AG09309 (cell line): ENCODE measurements around the gene NUP54.
A peak's percentile ranks its signal among the peaks of the same experiment; 100 is the strongest.

Source experiments
- DNase-seq: peaks from one replicate; pipeline ENCODE4 v3.0.0-alpha.2; 2010; ENCODE audit warnings: low read depth
- H3K4me3 ChIP-seq: 2 replicates; pipeline ENCODE4 v1.5.1; 2011; ENCODE audit warnings: mild to moderate bottlenecking, low read depth, low read length, moderate library complexity; ENCODE audit not compliant: control insufficient read depth
- TF ChIP-seq, protein P1 (sequence below): IDR thresholded peaks from 2 replicates; pipeline ENCODE4 v1.5.1; 2011; ENCODE audit warnings: mild to moderate bottlenecking, low read depth, low read length, inconsistent platforms; ENCODE audit not compliant: insufficient read depth, control insufficient read depth; ENCODE audit errors: missing control alignments

The NUP54 gene

DNA sequence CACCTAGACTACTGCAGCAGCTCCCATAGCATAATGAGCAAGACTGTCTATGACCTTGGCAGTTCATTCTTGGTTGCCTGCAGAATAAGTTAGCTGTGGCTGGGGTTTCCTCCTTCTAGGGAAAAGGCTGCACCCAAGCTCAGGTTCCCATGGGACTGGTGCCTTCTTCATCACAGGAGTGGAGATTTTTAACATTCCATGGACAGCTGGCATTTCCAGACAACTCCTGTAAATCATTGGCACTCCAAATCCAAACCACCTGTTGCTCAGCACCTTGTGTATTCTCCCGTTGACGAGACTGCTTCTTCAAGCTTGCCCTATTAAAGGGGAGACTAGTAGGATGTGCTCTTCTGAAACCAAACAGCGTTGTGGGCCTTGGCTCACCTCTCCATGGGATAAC lies 7.8 kb upstream of the NUP54 start:
- no peak for DNase-seq
- TF ChIP-seq, protein P1, sequence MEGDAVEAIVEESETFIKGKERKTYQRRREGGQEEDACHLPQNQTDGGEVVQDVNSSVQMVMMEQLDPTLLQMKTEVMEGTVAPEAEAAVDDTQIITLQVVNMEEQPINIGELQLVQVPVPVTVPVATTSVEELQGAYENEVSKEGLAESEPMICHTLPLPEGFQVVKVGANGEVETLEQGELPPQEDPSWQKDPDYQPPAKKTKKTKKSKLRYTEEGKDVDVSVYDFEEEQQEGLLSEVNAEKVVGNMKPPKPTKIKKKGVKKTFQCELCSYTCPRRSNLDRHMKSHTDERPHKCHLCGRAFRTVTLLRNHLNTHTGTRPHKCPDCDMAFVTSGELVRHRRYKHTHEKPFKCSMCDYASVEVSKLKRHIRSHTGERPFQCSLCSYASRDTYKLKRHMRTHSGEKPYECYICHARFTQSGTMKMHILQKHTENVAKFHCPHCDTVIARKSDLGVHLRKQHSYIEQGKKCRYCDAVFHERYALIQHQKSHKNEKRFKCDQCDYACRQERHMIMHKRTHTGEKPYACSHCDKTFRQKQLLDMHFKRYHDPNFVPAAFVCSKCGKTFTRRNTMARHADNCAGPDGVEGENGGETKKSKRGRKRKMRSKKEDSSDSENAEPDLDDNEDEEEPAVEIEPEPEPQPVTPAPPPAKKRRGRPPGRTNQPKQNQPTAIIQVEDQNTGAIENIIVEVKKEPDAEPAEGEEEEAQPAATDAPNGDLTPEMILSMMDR = no peak
- no peak overlapping the region for H3K4me3 ChIP-seq

DNA sequence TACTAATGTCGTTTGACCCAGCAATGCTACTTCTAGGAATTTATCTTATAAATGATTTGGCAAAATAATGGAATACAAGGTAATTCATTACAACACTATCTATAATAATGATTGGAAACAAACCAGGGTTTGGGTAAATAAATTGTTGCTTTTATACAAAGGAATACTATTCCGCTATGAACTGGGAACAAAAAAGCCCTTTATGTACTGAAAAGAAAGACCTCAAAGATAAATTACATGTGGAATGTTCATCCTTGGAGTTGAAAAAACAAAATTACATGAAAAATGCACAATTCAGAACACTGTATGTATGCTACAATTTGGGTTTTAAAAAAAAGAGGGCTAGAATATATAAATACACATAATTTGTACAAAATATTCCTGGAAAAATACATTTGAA lies 5.2 kb upstream of the NUP54 start:
- TF ChIP-seq, protein P1 = no peak
- no peak for DNase-seq
- H3K4me3 ChIP-seq = no peak overlapping the region

DNA sequence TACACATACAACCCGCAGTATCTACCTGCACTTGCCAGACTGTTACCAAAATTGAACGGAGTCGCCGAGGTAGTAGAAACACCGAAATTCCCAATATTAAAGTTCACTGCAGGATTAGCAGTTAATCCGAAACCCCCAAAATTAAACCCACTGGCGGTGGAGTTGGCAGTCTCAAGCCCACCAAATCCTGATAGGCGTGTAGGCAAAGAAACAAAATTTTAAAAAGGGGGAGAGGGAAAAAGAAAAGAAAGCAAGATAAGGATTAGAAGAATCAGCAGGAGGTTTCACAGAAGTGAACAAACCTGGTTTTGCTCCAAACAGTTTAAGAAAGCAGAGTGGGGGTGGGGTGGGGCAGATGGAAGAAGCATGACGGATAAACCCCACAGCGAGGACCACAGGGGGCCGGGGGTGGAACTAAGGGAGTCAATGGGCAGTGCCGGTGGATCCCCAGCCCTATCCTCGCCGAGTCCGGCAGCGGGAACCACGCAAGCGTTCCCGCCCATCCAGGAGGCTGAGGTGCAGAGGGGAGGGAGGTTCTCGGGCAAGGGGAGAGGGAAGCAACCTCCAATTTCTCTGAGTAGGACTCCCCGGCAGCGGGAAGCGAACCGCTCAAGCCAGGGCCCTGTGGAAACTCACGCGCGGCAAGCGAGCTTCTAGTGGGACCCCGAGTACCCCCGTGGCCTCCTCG lies 599 bp downstream of the NUP54 start:
- TF ChIP-seq, protein P1 = no peak
- peak overlapping the region; percentile 72 for H3K4me3 ChIP-seq
- DNase-seq = no peak

DNA sequence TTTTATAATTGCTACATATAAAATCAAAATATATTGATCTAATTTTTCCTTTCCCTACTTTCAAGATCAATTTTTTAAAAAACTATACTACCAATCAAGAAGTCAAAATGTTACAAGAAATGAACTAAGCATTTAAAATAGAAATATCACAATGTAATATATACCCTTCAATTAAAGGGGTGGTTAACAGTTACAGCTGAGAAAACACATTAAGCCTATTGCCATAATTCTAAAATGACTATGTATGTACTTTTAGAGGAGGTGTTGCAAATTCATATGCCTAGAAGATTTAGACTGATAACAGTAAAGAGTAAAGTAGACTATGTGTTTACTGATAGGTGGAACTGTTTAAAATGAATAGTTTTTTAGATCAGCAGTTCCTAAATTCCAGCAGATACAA lies 3.7 kb downstream of the NUP54 start:
- no peak overlapping the region for H3K4me3 ChIP-seq
- TF ChIP-seq, protein P1 = no peak
- no peak for DNase-seq

DNA sequence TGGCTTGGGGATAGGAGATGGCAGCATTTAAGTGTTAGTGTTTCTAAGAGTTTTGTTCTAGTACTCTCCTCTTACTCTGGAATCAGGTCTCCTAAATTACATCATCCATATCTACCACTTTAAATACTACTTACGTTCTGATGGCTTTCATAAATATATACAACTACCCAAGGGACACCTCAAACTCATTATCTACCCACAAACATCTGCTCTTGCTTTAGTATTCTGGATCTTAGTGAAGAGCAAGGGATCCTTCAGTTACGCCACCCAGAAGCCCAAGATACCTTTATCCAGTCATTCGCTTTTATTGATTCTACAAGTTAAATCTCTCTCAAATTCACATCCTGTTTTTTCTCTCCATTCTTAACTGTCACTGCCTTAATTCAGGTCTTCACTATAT lies 7.0 kb downstream of the NUP54 start:
- TF ChIP-seq, protein P1 = no peak
- H3K4me3 ChIP-seq = no peak overlapping the region
- no peak for DNase-seq

DNA sequence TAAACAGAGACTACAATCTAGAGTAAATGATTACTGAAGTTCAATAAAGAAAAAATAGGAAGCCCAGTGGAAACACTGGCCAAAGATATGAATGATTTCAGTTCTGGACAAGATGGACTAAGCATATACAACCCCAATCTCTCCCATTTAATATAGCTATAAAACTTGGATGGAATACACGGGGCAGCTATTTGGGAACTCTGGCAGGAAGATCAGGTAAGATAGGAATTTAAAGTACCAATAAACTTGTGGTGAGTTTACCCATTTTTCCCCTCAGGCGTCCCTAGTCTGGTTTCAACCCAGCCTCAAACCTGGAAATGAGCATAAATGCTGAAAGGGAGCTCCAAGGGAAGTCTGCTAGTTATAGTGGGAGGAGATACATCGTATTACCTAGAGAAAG lies 20.4 kb downstream of the NUP54 start:
- no peak overlapping the region for H3K4me3 ChIP-seq
- TF ChIP-seq, protein P1 = no peak
- no peak for DNase-seq
